SHP77 (cell line): ENCODE data around the gene AGR3.
"Not testable (repeated sequence)": the region's sequence is repeated elsewhere in the genome, so short reads cannot be mapped to it uniquely, and the experiment has no call there.

ENCODE experiments used
- DNase-seq, 2 experiments: peaks; one replicate each; lab custom pipeline; 2025; lab: John Stamatoyannopoulos, UW

AGR3 gene

DNA sequence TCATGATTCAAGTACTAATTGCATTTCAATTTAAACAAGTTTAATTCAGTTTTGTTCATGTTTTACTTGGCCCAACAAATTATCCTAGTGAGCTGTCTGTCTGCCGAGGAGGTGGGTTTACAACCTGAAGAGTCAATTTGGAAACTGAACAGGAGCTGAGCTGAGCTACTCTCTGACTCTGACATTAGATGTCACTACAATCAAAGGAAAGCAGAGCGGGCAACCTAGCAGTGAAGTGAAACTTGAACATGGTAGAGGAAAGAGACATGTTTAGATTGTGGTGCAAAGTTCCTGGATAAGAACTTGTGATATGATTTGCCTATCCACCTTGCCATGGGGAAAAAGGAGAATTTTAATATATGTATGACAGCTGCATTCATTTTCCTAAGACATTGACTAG, 9.6 kb upstream of the AGR3 start:
- DNase-seq = peak; percentile 44 to 69

DNA sequence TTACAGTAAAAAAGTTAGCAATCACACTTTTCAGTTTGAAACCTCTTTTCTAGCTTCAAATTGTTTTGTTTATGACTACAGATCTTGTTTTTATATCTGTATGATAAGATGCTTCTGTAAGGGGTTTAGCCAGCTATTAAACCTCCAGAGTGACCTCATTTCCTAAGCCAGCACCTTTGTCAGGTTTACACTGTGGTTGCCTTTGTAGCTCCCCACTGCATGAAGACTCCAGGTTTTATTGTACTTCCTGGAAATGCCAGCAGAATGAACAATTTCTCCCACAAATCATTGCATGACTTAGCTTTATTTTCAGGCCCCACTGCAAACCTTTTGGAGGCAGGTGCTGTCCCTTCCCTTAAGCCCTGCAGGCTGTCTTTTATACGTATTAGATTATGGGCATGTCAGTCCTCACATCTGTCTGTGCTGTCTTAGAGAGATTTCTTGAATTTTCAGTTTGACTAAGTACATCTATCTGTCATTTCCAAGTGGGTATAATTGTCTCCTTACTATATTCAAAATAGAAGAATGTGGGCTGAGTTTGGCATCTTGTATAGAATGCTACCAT, 8.2 kb upstream of the AGR3 start:
- DNase-seq = peak; percentile 25 to 36

DNA sequence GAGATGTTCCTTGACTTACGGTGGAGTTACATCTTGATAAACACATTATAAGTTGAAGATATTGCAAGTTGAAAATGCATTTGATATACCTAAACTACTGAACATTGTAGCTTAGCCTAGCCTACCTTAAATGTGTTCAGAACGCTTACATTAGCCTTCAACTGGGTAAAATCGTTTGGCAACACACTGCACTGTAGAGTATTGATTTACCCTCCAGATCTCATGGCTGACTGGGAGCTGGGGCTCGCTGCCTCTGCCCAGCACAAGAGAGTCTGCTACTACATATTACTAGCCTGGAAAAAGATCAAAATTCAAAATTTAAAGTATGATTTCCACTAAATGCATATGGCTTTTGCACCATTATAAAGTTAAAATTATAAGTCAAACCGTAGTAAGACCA, 7.5 kb upstream of the AGR3 start:
- no peak for DNase-seq

DNA sequence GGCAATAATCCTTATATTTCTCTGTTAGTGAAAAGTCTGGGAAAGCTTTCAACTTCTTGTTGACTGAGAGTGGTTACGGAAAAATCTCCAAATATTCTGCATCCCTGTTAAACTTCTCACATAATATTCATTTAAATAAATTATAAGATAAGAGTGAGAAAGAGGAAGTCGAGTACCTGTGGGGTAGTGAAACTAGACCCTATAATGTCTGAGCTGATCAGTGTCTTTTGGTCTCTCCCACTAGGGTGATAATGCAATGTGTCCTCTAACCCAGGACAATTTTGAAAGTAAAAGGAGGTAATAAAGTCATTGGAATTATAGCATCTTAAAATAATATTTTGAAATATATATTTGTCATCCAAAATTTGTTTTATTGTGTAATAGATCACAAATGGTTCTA, 2.1 kb upstream of the AGR3 start:
- DNase-seq = no peak

DNA sequence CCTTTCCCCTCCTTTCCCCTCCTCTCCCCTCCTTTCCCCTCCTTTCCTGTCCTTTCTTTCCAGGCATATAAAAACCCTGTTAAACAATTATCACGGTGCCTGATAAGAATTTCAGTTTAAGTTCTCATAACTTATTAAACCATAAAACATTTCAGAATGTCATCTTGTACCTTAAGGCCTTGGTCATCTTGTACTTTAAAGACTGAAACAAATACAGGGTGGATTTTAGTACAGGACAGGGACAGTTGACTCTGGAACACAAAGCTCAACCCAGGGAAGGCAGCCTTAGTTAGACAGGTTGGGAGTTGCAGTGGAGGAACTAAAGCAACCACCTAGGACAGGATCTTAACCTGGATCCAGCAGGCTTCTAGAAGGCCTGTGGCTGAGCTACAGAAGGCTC, 1.2 kb downstream of the AGR3 start:
- no peak for DNase-seq

DNA sequence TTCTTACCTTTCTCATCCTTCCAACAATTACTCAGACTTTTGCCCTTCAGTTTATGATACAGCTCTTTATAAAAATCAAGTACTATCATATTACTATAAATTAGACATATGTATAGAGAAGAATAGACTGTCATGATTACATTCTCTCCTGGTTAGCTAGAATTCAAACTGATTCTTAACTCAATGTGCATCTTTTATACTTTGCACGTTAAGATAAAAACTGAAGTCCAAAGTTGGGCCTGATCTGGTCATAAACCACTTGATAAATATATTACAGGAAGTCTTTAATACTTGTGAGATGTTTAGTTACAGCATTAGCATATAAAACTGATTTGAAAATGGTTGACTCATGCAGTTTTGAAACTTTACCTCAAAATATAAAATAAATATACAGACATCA, 2.6 kb downstream of the AGR3 start:
- no peak for DNase-seq

DNA sequence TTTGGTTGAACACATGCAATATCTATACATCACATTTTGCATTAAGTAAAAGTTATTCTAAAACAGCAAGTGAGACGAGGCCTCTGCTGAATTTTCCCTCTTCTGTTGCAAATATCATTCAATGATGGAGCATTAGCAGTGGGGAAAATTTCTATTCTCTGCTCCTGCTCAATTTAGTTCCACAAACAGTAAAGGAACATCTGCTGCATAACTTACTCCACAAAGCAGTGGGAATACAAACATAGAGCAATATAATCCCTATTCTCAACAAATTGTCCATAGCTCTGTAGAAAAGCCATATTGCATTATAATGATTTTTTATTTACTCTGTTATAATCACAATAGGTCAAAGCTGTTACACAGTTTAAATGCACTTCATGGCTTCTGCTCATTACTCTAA, 5.9 kb downstream of the AGR3 start:
- DNase-seq = no peak

DNA sequence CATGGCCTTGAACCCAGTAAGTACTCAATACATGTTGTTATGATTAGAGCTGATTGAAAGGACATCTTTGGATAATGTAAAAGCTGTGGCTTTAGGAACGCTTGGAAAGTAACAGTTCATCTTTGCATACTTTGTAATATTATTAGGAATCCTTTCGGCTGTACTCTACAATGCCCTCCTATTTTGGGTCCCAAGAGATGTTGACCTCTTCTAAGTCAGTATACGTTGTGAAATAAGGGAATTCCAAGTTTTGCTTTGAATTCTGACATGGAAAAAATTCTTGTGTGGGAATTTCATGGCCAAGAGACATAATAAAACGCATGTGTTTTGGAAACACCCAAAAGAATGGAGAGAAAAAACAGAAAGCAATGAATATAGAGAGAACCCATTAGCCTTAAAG, 7.7 kb downstream of the AGR3 start:
- no peak for DNase-seq

DNA sequence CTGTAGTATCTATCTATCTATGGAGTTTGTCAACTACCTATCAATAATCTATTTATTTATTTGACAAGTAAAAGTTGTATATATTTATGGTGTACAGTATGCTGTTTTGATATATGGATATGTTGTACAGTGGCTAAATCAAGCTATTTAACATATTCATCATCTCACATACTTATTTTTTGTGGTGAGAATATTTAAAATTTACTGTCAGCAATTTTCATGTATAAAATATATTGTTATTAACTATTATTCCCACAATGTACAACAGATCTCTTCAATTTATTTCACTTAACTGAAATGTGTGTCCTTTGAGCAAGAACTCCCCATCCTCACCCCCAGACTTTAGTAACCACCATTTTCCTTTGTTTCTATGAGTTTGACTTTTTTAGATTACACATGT, 14.5 kb downstream of the AGR3 start:
- no peak for DNase-seq

DNA sequence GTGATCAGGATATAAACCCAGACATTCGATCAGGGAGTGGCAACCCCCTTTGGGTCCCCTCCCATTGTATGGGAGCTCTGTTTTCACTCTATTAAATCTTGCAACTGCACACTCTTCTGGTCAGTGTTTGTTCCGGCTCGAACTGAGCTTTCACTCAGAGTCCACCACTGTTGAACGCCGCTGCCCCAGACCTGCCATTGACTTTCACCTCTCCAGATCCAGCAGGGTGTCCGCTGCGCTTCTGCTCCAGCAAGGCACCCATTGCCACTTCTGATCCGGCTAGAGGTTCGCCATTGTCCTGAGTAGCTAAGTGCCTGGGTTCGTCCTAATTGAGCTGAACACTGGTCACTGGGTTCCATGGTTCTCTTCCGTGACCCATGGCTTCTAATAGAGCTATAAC, 28.6 kb downstream of the AGR3 start:
- not testable (repeated sequence) for DNase-seq

DNA sequence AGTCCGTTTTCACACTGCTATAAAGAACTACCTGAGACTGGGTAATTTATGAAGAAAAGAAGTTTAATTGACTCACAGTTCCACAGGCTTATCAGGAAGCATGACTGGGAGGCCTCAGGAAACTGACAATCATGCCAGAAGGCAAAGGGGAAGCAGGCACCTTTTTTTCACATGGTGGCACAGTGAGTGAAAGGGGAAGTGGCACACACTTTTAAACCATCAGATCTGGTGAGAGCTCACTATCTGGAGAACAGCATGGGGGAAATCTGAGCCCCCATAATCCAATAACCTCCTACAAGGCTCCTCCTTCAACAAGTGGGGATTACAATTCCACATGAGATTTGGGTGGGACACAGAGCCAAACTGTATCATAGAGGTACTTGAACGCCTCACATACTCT, 30.0 kb downstream of the AGR3 start:
- no peak for DNase-seq

DNA sequence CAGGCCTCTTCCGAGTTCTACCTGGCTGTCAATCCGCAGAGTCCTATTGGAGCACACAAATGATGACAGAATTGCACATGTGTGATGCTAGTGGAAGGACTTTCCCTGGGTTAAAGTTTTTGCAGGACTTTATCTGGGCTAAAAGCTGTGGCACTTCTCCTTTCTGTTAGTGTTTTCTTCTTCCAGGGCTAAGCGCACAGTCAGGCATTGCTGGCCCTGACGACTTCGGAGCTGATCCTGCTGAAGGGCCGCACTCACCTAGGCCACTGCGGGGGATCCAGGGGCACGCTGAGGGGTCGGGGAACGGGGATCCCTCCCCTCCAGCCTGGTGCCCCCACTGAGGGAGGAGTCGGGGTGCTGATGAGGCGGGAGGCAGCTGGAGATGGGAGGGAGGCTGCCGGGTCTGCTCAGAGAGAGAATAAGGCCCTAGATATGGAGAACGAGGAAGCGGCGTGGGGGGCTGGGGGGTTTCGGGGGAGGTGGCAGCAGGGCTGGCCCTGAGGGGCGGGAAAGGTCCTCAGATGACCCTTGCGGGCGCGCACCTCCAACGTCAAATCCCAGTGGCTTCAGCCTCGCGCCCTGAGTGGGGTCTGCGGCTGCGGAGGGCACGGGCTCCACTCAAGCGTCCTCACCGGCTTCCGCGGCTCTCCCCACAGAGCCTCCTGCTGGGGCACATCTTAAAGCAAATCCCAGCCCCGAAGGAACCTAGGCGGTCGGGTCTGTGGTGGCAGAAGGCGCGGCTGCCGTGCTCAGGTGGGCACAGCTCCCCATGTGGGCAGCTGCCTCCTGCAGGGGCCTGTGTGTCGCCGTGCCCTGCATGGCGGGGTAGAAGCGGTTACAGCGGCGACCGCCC, 30.9 kb downstream of the AGR3 start:
- DNase-seq = no peak

DNA sequence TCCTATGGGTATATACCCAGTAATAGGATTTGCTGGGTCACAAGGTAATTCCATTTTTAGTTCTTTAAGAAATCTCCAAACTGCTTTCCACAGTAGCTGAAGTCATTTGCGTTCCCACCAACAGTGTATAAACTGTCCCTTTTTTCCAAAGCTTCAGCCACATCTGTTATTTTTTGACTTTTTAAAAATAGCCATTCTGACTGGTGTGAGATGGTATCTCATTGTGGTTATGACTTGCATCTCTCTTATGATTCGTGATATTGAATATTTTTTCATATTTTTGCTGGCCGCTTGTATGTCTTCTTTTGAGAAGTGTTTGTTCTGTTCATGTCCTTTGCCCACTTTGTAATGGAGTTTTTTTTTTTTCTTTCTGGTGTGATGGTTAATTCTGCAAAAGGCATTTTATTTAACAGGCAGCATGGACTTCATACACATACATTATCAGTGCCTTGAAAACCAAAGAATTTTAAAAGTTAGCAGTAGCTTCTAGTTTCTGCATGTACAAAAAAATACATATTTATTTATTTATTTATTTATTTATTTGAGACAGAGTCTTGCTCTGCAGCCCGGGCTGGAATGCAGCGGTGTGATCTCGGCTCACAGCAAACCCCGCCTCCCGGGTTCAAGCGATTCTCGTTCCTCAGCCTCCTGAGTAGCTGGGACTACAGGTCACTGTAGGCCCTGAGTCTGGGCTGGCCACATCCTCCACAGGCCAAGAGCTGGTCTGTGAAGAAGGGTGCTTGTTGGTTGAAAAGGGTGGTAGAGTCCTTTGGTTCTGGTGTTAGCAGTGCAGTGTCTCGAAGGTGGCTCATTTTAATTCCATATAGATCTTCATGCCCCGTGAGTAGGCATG, 32.3 kb downstream of the AGR3 start:
- DNase-seq = no peak

DNA sequence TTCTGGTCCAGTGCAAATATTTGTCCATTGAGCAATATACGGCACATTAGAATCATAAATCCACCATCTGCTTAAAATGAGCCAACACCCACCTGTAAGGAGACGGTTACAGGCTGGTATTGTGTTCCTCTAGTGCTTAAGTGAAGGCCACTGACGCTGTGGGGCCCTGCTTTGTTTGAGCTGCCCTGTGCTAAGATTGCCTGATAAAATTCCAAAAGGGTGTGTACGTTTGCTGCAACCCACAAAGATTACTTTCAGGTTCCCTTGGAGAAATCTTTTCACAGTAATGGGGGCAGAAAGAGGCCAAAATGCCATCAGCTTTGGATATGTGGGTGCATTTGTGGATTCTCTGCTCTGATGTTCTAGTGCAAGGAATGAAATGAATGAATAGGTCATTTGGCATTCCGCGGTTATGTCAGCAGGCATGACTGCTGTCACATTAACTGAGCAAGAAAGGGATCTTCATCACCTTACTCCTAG, 34.4 kb downstream of the AGR3 start:
- peak; percentile 79 to 89 for DNase-seq

DNA sequence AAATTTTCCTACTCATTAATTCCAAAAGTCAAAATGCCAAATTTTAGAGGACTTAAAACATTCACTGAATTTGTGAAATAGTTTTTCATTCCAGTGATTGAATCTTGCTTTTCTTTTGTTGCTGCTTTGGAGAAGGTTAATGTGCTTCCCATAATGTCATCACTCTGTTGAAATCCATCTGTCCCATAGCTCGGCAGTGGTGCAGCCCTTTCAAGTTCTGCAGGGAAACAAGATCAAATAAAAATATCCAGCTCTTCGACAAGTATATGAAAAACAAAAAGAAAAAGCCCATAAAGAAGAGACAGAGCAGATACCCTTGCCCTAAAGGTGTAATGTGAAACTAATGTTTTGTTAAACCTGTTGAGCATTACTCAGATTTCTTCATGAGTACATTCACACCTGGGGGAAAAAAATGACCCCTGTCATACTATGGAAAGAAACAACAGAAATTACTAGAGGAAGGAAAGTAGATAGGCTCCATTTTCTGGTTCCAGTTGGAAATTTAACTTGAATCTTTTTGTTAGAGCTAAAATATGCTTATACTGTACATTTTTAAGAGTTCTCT, 35.1 kb downstream of the AGR3 start:
- DNase-seq = no peak

DNA sequence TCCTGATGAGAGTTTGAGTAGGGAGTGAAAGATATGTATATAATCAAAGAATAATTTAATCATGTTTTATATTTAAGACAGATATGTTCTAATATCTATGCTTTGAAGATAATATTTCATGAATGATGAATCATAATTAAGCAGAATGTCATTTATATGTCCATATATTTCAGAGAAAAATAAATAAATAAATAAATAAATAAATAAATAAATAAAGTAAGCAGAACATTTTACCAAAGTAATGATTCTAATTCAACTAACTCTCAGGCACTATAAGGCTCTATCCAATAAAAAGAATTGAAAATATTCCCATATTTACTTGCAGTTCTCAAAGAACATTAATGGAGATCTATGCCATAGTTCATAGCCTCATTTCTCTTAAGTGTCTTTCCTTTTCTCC, 36.0 kb downstream of the AGR3 start:
- DNase-seq = no peak

DNA sequence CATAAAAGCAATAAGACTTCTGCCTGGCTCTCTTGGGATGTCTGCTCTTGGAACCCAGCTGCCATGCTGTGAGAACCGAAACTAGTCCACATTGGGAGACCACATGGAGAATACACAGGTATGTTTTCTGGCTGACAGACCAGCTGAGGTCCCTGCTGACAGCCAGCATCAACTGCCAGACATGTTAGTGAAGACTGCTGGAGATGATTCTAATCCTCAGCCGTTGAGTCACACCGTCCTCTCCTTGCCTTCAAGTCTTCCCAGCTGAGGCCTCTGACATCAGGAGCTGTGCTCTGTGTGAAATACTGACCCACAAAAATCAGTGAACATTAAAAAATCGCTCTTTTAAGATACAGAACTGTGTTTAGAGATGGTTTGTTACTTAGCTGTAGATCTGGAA, 40.1 kb downstream of the AGR3 start:
- no peak for DNase-seq

DNA sequence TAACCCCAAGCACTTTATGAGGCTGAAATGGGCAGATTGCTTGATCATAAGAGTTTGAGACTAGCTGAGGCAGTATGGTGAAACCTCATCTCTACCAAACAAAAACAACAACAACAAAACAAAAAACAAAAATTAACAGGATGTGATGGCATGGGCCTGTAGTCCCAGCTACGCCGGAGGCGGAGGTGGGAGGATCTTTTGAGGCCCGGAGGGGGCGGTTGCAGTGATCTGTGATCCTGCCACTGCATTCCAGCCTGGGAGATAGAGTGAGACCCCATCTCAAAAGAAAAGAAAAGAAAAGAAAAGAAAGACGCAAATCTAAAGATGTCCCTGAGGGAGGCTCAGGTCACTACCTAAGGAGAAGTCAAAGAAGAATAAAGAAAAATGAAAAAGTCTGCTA, 41.7 kb downstream of the AGR3 start:
- no peak for DNase-seq

DNA sequence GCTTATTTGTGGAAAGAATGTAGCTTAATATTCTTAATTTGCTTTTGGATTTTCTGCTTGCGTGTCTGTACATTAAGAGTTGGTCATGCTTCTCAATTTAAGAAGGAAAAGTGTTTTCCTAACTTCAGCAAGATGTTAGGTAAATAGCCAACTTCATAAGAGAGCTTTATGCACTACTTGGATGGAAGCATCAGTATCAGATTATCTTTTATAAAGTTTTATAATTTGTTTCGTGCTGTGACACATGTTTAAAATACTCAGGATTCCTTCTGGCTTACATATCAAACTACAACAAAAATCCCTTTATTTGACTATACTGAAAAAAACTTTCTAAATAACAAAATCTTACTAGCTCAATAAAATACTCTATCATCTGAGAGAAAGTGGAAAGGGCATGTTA, 42.1 kb downstream of the AGR3 start:
- DNase-seq = no peak

DNA sequence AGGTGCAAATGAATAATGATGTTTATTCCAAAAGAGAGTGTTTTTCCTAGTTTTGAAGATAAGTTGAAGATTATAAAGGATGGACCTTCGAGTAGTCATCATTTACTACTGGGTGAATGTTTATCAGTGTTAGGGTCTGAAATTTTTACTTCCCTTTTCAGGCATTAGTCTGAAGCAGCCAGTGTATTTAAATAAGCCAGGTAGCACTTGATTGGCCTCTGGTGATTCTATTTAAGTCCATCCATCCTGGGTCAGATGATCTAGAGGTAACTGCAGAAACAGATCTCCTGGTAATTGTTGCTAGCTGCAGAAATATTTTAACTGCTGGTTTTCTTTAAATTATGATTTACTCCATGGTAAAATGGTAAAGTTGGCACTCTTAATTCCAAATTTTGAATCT, 42.9 kb downstream of the AGR3 start:
- no peak for DNase-seq

DNA sequence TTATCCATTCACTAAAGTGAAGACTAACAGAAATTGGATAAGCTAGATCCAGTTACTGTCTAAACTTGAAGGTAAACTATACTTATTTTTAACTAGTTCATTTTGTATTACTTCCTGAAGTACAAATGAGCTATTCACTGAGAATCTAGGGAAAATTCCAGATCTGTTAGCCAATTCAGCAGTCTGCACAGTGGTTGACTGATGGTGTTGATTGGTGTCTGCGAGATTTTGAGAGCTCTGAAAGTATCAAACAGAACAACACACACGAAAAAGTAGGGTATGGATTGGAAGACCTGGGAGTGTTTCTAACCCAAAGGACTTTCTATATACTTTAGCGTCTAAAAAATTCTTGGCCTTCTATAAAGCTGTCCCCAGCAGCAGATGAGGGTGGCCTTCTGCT, 43.4 kb downstream of the AGR3 start:
- DNase-seq = no peak

DNA sequence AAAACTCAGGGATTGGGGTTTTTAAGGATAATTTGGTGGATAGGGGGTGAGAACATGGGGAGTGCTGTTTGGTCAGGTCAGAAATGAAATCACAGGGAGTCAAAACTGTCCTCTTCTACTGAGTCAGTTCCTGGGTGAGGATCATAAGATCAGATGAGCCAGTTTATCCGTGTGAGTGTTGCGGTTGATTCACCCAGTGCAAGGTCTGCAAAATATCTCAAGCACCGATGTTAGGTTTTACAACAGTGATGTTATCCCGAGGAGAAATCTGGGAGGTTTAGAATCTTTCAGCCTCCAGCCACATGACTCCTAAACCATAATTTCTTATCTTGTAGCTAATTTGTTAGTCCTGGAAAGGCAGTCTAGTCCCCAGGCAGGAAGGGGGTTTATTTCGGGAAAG, 45.3 kb downstream of the AGR3 start:
- DNase-seq = no peak

DNA sequence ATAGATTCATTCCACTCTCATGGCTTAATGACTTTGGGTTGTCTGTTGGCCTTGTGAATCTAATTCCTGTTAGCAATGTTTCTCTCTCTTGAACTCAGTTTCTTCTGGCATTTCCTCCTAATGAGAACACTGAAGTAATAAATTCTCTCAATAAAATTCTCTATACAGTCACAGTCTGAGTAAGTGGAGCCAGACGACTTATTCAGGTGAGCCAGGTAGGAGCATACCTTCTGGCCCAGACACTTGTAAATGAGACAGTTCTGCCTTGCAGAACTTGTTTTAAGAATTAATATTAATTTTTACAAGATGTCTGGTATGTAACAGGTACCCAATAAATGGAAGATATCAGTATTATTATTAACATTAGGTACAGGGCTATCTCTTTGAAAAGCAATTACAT, 48.4 kb downstream of the AGR3 start:
- DNase-seq = no peak
